Astrocyte of the hippocampus (primary cell): Measurements from ENCODE around the gene APOL2.
A peak's percentile ranks its signal among the peaks of the same experiment; 100 is the strongest.
"Not testable (repeated sequence)": the region's sequence is repeated elsewhere in the genome, so short reads cannot be mapped to it uniquely, and the experiment has no call there.

Experiments used
- DNase-seq: peaks from one replicate; pipeline ENCODE4 v3.0.0; 2011; ENCODE audit warnings: low read depth, low spot score

APOL2 gene, protein sequence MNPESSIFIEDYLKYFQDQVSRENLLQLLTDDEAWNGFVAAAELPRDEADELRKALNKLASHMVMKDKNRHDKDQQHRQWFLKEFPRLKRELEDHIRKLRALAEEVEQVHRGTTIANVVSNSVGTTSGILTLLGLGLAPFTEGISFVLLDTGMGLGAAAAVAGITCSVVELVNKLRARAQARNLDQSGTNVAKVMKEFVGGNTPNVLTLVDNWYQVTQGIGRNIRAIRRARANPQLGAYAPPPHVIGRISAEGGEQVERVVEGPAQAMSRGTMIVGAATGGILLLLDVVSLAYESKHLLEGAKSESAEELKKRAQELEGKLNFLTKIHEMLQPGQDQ

DNA sequence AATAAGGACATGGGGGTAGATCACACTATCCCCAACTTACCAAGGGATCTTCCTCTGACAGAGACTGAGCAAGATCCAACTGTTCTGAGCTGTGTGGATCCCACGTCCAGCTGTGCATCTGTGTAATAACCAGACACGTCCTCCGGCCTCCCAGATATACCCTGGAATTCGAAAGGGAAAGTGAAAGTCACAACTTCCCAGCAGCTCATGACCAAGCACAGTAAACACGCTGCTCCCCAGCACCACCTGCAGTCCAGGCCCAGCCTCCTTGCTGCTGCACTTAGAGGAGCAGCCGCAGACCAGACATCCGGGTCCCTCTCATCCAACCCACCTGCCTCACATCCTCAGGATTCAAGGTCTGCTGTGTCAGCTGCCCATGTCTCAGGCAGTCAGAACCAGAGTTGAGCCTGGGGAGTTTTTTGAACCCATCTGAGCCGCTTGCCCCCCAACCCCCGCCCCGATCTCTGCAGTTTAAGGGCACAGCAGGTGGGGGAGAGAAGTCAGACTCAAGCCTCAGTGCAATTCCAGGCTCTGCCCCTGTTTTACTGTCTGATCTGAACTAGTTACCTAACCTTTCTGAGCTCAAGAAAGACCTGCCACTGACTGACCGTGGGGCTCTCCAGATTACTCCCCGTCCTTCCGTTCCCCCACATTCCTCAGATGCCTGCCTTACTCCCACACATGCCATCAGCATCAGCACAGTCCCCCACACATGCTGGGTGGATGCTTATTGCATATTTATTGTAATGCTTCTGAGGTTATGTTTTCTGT is at the start of gene APOL2:
Gene APOL2, minus strand, starts transcription at position 127 of the 771 bp plus-strand sequence. CDS start 6,365 bp downstream, outside the sequence.
- DNase-seq = peak; percentile 95

GRCh38 chr22:36288571-36289405 is 49.5 kb upstream of the APOL2 start:
- no peak for DNase-seq

DNA sequence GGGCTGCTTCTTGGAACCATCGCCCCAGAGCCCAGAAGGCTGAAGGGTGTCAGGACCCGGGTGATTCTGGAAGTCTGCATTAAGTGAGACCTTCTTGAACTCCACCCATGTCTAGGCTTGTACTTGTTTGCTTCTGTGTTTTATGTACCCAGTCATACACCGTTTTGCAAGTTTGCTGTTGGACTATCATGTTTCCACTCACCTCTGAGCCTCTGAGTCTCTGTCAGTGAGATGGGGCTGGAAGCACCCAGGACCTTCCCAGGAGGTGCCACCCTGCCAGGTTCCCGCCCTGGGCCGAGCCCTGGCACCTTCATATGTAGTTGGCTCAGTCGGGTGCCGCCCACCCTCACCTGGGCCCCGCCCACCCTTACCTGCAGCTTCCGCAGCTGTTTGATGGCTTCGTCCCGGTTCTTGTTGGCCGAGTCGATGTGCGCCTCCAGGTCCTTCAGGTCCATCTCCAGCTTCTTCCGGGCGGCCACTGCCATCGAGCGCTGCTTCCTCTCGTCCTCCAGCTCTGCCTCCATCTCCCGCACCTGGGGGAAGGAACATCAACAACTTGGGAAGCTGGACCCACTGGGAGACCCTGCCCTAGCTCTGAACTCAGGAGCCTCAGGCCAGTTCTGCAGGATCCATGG is 48.7 kb upstream of the APOL2 start:
- no peak for DNase-seq

DNA sequence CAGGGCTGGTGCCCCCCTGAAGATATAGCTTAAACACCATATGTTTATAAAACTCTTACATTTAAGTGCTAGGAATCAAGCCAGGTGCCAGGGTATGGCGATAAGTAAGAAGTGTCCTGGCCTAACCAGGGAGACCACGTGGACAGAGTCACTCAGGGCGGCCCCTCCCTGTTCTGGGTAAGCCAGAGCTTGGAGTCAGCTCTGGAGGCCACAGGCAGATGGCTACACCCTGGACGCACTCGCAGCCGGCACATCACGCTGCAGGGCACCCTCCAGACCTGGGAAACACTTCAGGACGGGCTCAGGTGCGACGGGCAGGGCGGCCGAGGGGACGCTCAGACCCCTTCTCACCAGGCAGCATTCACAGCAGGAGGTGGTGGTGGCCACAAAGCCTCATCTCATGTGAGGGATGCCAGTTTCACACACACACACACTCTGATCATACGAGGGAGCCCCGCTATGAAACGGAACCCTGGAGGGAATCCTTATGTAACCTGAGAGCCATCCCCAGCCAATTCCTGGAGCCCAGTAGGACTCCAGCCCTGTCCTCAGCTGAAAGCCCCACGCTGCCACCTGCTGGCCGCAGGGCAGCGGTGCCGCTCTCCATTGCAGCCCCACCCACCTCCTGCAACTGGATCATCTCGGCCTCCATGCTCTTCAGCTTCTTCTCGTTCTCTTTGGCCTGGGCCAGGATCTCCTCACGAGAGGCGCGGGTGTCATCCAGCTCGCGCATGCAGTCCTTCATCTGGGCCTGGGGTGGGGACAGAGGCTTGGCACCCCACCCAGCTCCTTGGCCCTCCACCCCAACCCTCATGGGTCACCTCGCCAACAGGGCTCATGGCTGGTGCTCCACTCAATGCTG is 47.0 kb upstream of the APOL2 start:
- peak; percentile 86 for DNase-seq

- no peak for DNase-seq
These were observed 46.2 kb upstream of the APOL2 start for GRCh38 chr22:36285545-36285944.

- no peak for DNase-seq
These were observed 45.7 kb upstream of the APOL2 start for GRCh38 chr22:36285017-36285416.

- DNase-seq = no peak
These were observed 44.8 kb upstream of the APOL2 start for GRCh38 chr22:36284171-36284571.

DNA sequence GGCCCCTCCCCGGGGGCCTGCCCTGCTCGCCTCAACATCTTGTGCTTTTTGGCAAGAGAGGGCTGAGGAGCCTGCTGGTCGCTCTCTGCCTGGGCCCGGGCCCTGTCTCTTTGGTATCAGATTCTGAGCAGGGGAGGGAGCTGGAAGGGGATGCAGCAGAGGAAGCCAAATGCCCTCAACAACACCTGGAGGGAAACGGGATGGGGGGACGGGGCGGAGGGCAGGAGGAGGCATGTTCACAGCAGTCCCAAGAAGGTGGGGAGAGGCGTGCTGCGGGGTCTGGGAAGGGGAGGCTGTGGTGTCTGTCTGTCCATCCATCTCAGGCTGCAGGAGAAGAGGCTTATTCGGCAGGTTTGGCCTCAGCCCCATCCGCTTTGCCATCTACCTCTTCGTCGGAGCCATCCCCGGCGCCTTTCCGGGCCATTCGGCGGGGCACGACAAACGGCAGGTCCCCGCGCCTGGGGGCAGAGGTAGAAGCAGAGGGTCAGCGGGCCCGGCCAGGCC is 43.1 kb upstream of the APOL2 start:
- no peak for DNase-seq

DNA sequence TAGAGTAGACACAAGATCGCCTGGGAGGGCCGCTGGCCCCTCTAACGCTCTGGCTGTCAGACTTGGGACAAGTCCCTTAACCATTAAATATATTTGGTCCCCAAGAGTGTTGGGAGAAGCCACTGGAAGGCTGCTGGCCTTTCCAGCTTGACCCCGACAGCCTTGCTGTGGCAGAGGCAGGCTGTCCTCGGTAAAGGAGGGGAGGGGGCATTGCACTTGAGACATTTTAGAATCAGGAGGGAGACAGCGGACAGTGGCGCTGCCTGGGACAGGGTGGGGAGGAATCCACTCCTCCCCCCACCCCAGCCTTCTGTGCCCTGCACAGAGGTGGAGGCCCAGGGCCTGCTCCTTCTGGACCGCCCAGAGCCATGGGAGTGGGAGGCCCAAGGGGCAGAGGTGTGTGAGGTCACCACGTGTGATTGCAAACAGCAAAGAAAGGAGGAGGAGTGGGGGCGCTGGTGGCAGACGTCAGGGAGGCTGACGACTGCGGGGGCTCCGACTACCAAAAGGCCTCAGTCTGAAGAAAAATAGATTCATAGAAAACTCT is 42.5 kb upstream of the APOL2 start:
- no peak for DNase-seq

GRCh38 chr22:36280379-36280778 is 41.1 kb upstream of the APOL2 start:
- no peak for DNase-seq

DNA sequence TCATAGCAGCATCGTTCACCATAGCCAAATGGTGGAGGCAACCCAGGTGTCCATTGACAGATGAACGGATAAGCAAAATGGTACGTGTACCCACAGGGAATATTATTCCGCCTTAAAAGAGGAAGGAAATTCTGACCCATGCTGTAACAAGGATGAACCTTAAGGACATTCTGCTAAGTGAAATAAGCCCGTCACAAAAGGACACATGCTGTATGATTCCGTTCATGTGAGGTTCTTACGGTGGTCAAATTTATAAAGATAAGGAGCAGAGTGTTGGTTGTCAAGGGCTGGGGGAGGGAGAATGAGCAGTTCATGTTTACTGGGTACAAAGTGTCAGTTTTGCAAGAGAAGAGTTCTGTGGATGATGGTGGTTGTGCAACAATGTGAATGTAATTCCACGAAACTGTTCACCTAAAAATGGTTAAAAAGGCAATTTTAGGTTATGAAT is 39.9 kb upstream of the APOL2 start:
- DNase-seq = no peak

- DNase-seq = peak; percentile 75
These were observed 38.4 kb upstream of the APOL2 start for GRCh38 chr22:36277482-36278291.

DNA sequence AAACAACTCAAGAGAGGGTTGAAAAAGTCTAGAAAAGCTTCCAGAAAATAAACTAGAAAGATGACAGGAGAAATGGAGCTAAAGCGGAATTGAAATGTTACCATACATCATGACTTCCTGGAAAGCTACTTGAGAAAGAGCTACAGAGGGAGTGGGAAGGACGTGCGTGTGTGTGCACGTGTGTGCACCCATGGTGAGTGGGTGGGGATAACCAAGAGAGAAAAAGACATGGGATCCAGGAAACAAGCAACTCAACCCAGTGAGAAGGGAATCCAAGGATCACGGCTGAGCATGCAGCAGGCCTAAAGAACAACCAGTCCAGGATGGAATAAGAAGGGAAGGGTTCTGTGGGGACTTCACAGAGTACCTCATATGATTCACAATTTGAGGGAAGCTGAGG is 35.2 kb upstream of the APOL2 start:
- no peak for DNase-seq

GRCh38 chr22:36271951-36272350 is 32.6 kb upstream of the APOL2 start:
- DNase-seq = not testable (repeated sequence)

- DNase-seq = not testable (repeated sequence)
These were observed 31.9 kb upstream of the APOL2 start for GRCh38 chr22:36271231-36271630.

- no peak for DNase-seq
These were observed 28.7 kb upstream of the APOL2 start for GRCh38 chr22:36267896-36268485.

DNA sequence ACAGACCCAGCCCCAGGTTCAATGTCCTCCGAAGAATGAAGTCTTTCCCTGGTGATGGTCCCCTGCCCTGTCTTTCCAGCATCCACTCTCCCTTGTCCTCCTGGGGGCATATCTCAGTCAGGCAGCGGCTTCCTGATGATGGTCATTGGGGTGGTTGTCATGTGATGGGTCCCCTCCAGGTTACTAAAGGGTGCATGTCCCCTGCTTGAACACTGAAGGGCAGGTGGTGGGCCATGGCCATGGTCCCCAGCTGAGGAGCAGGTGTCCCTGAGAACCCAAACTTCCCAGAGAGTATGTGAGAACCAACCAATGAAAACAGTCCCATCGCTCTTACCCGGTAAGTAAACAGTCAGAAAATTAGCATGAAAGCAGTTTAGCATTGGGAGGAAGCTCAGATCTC is 27.7 kb upstream of the APOL2 start:
- no peak for DNase-seq

- not testable (repeated sequence) for DNase-seq
These were observed 24.7 kb upstream of the APOL2 start for GRCh38 chr22:36263886-36264664.
